ENCODE data around the gene SPTBN5. TPM values are rescaled to one million over a fixed set of nuclear protein-coding genes. Genes with fewer than 3 reads are reported as not detected.

The SPTBN5 gene
- total RNA-seq, 1 donor from 2014 or later: 0.49 TPM

- intact Hi-C loops (cut with DNase I): no loop called here
- no peaks in the 10 kb centered on the region for H3K27me3 ChIP-seq
- H3K4me3 ChIP-seq: no peak overlapping the region
- no peak overlapping the region for H3K27ac ChIP-seq
- no peak for TF ChIP-seq CTCF (IDR thresholded peaks at IDR 0.05)
- no peak for TF ChIP-seq POLR2AphosphoS5 (IDR thresholded peaks at IDR 0.05; ENCODE audit: insufficient read depth in 1 of 2, low read depth in 1 of 2)
- no peak for TF ChIP-seq POLR2A (IDR thresholded peaks at IDR 0.05)
- DNase-seq (ENCODE audit: extremely low spot score in 2 of 2): no peak
- H3K9me3 ChIP-seq: no peaks in the 10 kb centered on the region
- no peaks in the 10 kb centered on the region for H3K36me3 ChIP-seq
- peaks cover 30% of the 10 kb centered on the region for H3K4me1 ChIP-seq
Measured at GRCh38 chr15:41883484-41883825, 10.4 kb downstream of the SPTBN5 start.

GRCh38 chr15:41882689-41883483 lies 11.0 kb downstream of the SPTBN5 start:
- intact Hi-C loops (cut with DNase I): no loop called here
- Histone ChIP-seq H3K4me1 (peaks cover 30% of the 10 kb centered on the region), H3K9me3 (no peaks in the 10 kb centered on the region), H3K36me3 (no peaks in the 10 kb centered on the region), H3K4me3 (peak overlapping the region; percentile 31 to 39), H3K27me3 (no peaks in the 10 kb centered on the region), H3K27ac (no peak overlapping the region)
- TF ChIP-seq POLR2A (IDR thresholded peaks at IDR 0.05) (no peak), CTCF (IDR thresholded peaks at IDR 0.05) (no peak), POLR2AphosphoS5 (IDR thresholded peaks at IDR 0.05; ENCODE audit: insufficient read depth in 1 of 2, low read depth in 1 of 2) (no peak)
- DNase-seq (ENCODE audit: extremely low spot score in 2 of 2): no peak

- no peak for DNase-seq (ENCODE audit: extremely low spot score in 2 of 2)
- no peak overlapping the region for H3K27ac ChIP-seq
- intact Hi-C loops (cut with DNase I): no loop called here
- H3K9me3 ChIP-seq: no peaks in the 10 kb centered on the region
- no peaks in the 10 kb centered on the region for H3K27me3 ChIP-seq
- TF ChIP-seq POLR2AphosphoS5 (IDR thresholded peaks at IDR 0.05; ENCODE audit: insufficient read depth in 1 of 2, low read depth in 1 of 2): no peak
- TF ChIP-seq CTCF (IDR thresholded peaks at IDR 0.05): no peak
- TF ChIP-seq POLR2A (IDR thresholded peaks at IDR 0.05): no peak
- H3K4me1 ChIP-seq: peaks cover 30% of the 10 kb centered on the region
- H3K4me3 ChIP-seq: peak overlapping the region; percentile 31 to 39
- H3K36me3 ChIP-seq: no peaks in the 10 kb centered on the region
Measured at GRCh38 chr15:41881920-41882688, 11.7 kb downstream of the SPTBN5 start.

GRCh38 chr15:41881550-41881919 lies 12.3 kb downstream of the SPTBN5 start:
- peaks cover 30% of the 10 kb centered on the region for H3K4me1 ChIP-seq
- H3K27me3 ChIP-seq: no peaks in the 10 kb centered on the region
- DNase-seq (ENCODE audit: extremely low spot score in 2 of 2): no peak
- H3K4me3 ChIP-seq: peak overlapping the region; percentile 31 to 39
- H3K27ac ChIP-seq: no peak overlapping the region
- intact Hi-C loops (cut with DNase I): no loop called here
- H3K9me3 ChIP-seq: no peaks in the 10 kb centered on the region
- no peak for TF ChIP-seq POLR2AphosphoS5 (IDR thresholded peaks at IDR 0.05; ENCODE audit: insufficient read depth in 1 of 2, low read depth in 1 of 2)
- no peak for TF ChIP-seq CTCF (IDR thresholded peaks at IDR 0.05)
- no peak for TF ChIP-seq POLR2A (IDR thresholded peaks at IDR 0.05)
- H3K36me3 ChIP-seq: no peaks in the 10 kb centered on the region

- Histone ChIP-seq H3K4me3 (no peak overlapping the region), H3K4me1 (peaks cover 30% of the 10 kb centered on the region), H3K27ac (no peak overlapping the region), H3K36me3 (no peaks in the 10 kb centered on the region), H3K27me3 (no peaks in the 10 kb centered on the region), H3K9me3 (no peaks in the 10 kb centered on the region)
- DNase-seq (ENCODE audit: extremely low spot score in 2 of 2): no peak
- TF ChIP-seq CTCF (IDR thresholded peaks at IDR 0.05) (no peak), POLR2AphosphoS5 (IDR thresholded peaks at IDR 0.05; ENCODE audit: insufficient read depth in 1 of 2, low read depth in 1 of 2) (no peak), POLR2A (IDR thresholded peaks at IDR 0.05) (no peak)
- intact Hi-C loops (cut with DNase I): no loop called here
Measured at GRCh38 chr15:41881086-41881485, 12.8 kb downstream of the SPTBN5 start.

All from vagina (tissue), 2 donors.